RPMI7951 (cell line): ENCODE measurements around the gene PLCXD3. TPM values are rescaled to one million over a fixed set of nuclear protein-coding genes. Genes with fewer than 3 reads are reported as not detected.
"Not testable (repeated sequence)": the region's sequence is repeated elsewhere in the genome, so short reads cannot be mapped to it uniquely, and the experiment has no call there.

Source experiments
- DNase-seq: peaks from one replicate; pipeline ENCODE4 v3.0.0-alpha.2; 2012; ENCODE audit warnings: low read depth
- total RNA-seq: library from RNA; depleted of rRNA; stranded (reverse); fragments of >200 nt; shearing (Covaris generic); gene quantifications from 2 replicates; pipeline ENCODE4 v1.2.3, GENCODE V29; 2014

The PLCXD3 gene
- total RNA-seq, 1 experiment from 2014 or later = 0.36 TPM

DNA sequence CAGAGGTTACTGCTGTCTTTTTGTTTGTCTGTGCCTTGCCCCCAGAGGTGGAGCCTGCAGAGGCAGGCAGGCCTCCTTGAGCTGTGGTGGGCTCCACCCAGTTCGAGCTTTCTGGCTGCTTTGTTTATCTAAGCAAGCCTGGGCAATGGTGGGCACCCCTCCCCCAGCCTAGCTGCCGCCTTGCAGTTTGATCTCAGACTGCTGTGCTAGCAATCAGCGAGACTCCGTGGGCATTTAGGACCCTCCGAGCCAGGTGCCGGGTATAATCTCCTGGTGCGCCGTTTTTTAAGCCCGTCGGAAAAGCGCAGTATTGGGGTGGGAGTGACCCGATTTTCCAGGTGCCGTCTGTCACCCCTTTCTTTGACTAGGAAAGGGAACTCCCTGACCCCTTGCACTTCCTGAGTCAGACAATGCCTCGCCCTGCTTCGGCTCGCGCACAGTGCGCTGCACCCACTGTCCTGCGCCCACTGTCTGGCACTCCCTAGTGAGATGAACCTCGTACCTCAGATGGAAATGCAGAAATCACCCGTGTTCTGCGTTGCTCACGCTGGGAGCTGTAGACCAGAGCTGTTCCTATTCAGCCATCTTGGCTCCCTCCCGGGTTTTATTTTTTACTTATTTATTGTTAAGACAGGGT is 16.8 kb downstream of the PLCXD3 start:
- not testable (repeated sequence) for DNase-seq

DNA sequence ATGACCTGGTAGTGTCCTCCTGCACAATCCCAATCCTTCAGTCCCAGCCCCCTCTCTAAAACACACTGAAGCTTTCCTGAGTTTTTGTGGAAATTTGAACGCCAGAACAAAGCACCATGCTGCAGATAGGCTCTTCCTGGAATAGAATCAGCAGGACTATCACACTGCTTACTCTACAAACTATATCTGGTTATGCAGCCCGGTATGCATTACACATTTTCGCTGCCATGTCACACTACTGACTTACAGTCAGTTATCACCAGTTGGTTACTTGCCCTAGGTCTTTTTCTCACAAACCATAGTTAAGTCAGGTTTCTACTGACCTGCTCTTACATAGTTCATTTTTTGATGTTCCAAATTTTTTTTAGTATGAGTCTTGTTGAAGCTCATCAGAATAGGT is 24.9 kb downstream of the PLCXD3 start:
- no peak for DNase-seq

DNA sequence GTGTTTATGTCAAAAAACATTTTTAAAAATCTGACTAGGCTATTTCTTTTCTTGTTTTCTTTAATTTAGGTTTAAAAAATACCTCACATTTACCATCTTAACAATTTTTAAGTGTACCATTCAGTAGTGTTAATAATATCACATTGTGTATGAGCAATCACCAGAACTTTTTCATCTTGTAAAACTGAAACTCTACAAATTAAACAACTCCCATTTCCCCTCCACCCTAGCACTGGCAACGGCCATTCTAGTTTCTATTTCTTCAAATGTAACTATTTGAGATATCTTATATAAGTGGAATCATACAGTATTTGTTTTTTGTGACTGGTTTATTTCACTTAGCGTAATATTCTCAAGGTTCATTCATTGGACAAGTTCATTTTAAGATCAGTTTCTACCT is 27.7 kb downstream of the PLCXD3 start:
- no peak for DNase-seq

DNA sequence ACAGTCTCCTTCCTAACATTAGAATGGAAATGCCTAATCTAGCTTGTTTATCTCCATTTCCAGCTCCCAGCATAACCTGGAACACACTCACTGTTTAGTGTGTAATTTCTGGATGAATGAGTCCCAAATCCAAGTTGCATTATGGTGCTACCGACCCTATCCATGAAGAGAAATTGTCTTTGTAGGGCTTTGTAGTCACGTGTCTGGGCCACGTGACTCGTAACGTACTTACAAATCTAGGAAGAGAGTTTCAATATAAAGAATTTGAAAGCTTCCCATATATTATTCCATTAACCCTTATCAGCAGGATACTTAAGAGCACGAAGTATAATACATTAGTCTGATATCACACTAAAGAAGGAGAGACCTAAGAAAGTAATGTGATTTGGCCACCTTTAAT is 28.2 kb downstream of the PLCXD3 start:
- no peak for DNase-seq

DNA sequence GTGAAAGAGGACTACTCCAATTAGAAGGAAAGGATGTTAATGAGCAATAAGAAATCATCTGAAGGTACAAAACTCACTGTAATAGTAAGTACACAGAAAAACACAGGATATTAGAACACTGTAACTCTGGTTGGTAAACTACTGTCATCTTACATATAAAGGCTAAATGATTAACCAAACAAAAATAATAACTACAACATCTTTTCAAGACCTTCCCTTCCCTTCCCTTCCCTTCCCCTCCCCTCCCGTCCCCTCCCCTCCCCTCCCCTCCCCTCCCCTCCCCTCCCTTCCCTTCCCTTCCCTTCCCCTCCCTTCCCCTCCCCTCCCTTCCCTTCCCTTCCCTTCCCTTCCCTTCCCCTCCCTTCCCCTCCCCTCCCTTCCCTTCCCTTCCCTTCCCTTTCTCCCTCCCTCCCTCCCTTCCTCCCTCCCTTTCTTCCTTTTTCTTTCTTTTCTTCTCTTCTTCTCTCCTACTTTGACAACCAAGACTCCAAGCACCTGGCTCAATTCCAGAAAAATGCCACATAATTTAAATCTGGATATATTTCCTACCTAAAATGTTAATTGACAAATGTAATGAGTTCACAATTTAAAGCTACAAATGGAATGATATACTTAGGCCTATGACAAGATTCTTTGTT is 38.7 kb downstream of the PLCXD3 start:
- not testable (repeated sequence) for DNase-seq

DNA sequence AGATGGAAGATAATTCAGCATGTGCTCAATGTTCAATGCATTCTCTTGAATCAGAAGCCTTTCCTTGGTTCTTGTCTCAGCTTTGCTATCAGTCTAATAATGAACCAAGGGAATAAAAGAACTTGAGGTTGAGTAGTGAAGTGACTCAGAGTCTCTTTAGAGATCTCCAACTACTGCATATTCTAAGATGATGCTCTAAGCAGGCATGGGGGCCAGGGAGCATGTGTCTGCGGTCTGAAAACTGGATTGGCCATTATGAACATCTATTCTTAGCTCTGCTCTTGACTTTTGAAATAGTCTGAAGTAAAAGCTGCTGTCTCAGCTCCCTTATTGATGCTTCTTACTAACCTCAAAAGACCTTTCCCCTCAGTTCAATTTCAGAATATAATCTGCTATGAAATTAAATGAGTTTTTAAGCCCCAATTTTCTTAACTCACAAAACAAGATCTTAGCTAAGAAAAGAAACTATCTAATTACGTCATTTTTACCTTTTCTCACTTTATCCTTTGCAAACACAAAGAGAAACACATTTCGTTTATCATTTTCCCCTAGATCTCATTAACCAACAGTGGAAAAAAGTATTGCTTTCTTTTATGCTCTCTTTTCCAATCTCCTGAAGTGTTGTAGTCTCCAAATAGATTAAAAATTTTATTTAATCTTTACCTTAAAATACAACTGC is 44.8 kb downstream of the PLCXD3 start:
- peak; percentile 6 for DNase-seq

DNA sequence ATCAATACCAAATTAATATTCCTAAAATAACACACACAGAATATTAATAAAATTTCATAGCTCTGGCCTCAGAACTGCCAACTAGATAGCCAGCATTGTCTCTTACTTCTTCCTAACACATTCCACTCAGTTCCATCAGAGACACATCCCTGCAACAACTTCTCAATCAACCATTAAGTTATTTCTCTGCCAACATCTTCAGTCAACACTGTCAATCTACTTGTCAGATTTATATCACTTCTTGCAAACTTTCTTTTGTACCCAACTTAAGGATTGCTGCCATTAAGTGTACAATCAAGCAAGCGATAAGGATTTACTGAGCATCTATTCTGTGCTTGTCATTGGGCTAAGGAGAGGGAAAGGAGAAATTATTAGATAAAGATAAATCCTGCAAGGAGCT is 50.8 kb downstream of the PLCXD3 start:
- no peak for DNase-seq

DNA sequence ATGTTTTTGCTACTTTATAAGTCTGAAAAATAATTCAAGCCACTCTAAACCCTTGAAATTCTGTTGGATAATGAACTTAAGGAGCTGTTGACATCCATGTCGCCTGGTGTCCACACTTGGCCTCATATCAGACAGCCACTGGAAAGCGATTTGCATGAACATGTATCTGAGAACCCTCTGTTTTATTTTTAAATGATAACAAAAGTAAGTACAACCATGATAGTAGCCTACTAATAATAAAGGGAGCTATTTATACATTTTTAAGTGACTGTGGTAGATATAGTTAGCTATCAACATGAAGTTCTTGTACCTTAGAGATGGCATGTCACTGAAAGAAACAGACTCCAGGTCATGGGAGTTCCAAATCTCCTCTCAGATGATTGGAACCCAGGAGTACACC is 53.3 kb downstream of the PLCXD3 start:
- no peak for DNase-seq

DNA sequence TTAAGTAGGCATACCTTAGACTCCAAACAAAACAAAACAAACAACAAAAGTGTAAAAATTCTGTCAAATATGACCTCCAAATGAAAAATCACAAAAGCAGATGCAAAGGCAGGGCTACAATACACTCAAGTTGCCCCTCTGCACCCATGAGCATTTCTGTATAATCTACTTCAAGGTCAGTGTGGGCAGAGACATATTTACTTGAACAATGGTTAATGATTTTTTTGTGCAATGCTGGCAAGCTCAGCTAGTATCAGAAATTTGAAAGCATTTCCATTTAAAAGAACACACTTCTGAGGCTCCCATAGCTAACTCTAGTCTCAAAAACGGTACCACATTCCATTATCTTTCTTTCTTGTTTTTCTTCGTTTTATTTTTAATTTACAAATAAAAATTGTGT is 57.9 kb downstream of the PLCXD3 start:
- no peak for DNase-seq

DNA sequence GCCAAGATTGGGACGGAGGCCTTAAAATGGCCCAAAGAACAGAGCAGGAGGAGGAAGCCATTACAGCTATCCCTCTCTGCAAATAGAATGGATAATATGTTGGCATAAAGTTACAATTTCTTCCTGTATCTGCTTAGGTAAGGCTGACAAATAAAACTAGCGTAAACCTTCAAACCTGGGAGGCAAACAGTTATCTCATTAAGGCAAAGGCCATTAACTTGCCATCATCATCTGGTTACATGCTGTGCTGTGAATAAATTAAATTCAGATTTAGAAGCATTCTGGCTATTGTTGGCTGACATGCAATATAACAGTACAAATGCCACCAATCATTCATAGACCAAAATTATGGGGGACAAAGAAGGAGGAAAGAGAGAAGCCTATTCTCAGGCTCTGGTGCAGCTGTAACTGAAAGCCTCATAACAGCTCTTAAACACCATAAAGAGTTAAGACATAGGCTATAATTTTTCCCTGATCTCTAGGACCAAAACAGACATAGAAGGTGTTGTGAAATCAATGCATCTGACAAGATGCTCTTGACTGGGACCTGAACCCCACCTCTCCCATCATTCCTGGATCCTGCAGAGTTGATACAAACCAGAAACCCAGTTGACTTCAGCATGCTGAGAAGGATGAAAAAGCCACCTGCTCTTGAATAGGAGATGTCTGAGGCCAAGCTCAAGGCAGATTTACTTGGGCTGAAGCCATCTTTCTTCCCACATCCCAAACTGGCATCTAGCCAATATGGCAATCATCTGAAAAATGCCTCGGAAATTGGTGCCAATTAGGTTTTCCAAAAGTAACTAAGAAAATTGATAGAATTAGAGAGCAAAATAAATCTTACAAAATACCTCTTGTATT is 62.5 kb downstream of the PLCXD3 start:
- no peak for DNase-seq

DNA sequence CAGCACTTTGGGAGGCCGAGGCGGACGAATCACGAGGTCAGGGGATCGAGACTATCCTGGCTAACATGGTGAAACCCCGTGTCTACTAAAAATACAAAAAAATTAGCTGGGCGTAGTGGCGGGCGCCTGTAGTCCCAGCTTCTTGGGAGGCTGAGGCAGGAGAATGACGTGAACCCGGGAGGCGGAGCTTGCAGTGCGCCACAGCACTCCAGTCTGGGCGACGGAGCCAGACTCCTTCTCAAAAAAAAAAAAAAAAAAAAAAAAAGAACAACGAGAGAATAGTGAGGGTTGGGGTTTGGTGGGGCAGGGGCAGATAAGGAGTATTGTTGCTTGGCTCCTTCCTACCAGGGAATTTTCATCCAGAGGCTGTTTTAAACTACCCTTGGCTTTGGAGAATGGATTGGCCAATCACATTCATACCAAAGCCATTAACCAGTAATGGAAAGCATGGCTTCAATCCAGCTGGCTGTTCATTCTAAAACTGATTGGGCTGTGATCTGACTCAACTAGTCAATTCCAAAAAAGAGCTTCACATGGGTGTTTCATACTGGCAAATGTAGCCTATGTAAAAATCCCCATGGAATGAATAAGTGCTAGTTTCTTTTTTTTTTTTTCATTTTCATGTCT is 64.4 kb downstream of the PLCXD3 start:
- peak; percentile 56 for DNase-seq

DNA sequence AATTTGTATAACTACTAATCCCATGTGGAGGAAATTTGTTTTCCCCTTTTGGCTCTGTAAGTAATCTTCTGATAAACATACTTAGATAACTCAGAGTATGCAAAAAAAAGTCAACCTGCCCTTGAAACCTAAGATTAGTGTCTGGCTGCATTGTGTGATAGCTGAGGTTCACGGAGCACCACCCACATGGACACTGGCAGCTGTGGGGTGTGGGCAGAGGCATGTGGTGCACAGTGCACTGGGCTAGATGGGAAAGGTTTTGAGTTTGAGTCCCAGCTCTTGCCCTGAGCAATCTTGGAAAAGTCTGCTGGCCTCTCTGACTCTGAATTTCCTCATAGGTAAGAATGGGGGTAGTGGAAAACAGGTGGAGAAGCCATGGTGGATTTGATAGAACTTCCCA is 75.1 kb downstream of the PLCXD3 start:
- DNase-seq = no peak

DNA sequence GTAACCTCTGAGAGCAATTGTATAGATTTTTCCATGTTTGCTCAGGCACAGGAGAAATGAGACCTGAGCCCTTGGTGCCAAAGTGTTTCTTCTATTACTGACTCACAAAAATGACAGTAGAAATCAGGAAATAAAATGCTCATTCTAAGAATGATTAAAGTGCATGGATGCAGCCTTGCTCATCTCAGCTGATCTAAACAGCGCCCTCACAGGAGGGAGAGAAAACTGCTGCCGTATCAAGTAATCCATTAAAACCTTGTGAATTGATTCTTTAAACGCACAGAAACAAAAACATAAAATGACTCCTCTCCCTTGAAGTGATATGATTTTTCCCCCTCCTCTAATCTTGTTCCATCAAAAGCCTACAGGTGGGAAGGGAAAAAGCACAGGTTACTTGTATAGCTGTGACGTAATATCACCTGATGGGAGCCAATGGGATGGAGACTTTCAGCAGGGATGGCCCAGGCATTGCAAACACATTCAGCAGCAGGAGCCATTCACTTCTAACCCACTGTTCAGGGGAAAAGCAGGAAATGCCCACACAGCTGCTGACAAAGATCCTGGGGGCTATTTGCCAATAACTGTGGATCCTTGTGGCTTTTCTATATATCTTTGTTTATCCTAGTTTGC is 76.7 kb downstream of the PLCXD3 start:
- no peak for DNase-seq

DNA sequence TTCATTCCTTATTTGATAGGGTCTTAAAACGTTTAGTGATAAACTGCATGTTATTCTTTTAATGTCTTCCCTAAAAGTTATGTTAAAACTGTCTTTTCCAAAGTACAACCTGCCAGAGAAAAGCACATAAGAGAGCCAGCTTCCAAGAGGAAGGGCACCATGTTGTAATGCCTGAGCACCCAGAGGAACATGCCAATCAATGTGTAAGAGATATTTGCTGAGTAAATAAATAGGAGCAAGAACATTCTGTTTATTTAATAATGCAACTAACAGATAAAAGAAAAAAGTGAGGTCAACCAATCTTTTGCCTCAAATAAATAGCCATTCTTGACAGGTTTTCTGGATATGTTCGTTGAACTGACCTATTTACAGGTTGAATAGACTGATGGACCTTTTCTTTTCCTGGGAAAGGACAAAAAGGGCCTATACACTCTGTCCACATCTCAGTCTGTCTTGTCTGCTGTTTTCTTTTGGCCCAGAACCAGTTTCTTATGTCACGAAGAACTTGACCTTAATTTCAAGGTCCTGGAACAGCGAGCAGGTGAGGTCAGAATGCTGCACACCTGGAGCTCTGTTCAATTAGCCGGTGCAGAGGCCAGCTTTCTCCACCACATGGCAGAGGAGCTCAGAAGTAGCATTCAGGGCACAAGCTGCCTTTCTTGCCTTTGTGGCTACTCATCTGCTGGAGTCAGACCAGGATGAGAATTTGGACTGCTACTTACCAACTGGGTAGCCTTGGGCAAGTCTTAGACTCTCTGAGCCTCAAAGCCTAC is 77.7 kb downstream of the PLCXD3 start:
- no peak for DNase-seq

DNA sequence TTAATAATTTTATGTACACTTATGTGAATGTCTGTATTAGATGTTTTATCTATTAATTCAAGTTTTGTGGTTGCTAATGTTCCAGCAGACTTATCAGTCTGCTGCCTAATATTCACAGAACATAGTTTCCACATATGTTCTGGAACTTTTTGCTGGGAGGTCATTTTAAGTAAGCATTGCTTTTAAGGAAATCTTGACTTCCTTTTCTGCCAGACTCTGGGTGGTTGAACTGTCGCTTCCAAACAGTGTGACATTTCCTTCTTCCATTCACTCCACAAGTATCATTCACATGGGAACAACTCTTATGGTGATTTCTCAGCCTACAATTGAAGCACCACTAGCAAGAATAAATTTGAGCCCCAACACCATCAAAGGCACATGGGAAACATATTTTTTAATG is 82.9 kb downstream of the PLCXD3 start:
- no peak for DNase-seq

DNA sequence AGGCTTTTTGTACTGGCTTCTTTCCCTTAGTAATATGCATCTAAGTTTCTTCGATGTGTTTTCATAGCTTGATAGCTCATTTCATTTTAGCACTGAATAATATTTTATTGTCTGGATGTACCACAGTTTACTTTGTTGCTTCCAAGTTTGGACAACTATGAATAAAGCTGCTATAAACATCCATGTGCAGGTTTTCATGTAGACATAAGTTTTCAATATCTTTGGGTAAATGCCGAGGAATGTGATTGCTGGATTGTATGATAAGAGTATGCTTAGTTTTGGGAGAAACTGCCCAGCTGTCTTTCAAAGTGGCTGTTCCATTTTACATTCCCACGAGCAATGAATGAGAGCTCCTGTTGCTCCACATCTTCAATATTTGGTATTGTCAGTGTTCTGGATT is 84.7 kb downstream of the PLCXD3 start:
- no peak for DNase-seq

DNA sequence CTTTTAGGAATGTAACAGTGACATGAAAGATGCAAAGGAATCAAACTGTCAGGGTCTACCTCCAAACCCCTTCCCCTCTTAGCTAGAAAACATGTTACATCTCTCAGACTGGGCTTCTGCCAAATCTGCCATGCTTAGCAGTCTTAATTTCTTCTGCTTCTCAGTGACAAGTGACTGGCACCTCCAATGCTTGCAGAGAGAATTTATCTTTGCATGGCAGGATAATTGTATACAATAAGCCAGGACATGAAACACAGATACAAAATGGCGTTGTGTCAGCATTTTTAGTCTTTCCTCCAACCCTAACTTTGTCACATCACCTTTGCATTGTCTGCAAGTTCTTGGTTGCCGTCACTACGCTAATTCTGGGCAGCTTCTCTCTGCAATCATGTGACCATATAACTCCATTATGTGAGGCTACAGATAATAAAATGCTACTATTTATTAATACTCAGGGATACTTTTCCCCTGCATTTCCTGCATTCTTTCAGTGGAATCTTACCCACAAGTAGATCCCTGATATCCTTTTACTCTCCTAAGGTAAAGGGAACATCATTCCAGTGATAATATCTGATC is 89.8 kb downstream of the PLCXD3 start:
- DNase-seq = no peak

DNA sequence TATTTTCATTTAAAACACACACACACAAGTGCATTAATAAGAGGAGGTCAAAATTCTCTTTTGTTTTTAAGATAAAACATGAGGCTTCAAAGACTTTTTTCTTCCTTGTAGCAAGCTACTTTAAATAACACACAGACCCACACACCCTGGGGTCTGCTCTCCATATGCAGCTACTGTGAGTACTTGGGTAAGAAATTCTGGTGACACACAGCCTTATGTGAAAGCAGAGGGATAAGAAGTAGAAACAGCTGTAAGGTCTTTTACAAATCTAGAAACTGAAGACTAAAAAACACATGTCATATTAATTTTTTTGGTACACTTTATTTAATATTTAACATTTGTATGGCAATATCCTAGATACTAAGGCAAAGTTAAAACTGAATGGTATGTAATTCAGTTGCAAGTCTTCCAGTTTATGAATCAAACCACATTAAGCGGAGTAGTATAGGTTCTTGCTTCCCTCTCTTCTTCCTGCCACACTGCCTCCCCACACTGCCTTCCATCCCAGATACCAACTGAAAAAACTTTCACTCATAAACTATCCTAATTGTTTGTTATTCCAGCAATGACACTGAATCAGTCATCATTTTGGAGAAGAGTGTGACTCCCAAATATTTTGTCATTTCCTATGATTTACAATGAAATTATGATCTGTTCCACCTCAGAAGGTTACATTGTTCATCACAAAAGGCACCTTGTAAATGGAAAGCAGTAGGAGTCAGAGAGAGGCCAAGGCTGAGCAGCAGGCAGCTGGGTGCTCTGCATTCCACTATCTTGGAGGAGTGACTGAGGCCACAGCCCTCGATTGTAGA is 92.0 kb downstream of the PLCXD3 start:
- no peak for DNase-seq

DNA sequence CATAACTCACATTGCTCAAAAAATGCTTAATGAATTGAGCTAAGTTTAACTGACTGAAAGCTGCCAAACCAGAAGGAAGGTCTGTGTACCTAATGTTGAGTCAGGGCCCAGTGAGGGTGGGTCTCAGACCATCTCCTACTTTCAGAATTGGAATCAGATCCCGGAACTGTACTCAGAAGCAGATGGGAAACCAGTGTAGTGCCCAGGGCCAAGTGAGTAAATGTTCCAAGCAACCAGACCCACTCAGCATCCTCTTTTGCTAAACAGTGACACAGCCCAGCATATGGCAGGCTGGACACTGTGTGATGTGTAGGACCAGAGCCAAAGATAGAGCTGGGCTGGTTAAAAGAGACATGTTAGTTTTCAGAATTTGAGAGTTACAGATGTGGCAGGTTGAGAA is 94.1 kb downstream of the PLCXD3 start:
- DNase-seq = peak; percentile 84
